ENCODE measurements around the gene MRM2. TPM values are rescaled to one million over a fixed set of nuclear protein-coding genes. Genes with fewer than 3 reads are reported as not detected.

The MRM2 gene
- total RNA-seq, 2 experiments from 2014 or later, result 45.1 to 52.3 TPM

- CTCF ChIA-PET (ENCODE audit: unreplicated experiment), result no interaction called here
Observed at GRCh38 chr7:2185715-2186114, 56.3 kb downstream of the MRM2 start.

More at GRCh38 chr7:2185715-2186114, 56.3 kb downstream of the MRM2 start:
- H3K4me2 ChIP-seq (ENCODE audit: low read length), result no peak overlapping the region
- no peak overlapping the region for H3K27ac ChIP-seq (ENCODE audit: low read depth, low read length, poor library complexity, severe bottlenecking)
- H3K4me1 ChIP-seq (ENCODE audit: insufficient read depth, low read length, poor library complexity, severe bottlenecking), result no peaks in the 10 kb centered on the region
- DNase-seq (ENCODE audit: low spot score), result no peak
- no peaks in the 10 kb centered on the region for H3K79me2 ChIP-seq (ENCODE audit: insufficient read depth, low read depth, low read length)
- 0 out of 2 replicates have a peak, but pooled peaks cover 14% of the 10 kb centered on the region for H3K9me3 ChIP-seq (ENCODE audit: low read length)
- intact Hi-C loops (cut with micrococcal nuclease; ENCODE audit: unreplicated experiment), result no loop called here
- H2AFZ ChIP-seq (ENCODE audit: low read length), result no peak overlapping the region
- H4K20me1 ChIP-seq (ENCODE audit: insufficient read depth, low read length), result no peaks in the 10 kb centered on the region
- H3K9me2 ChIP-seq (ENCODE audit: insufficient read depth, low read length), result no peaks in the 10 kb centered on the region
- H3K36me3 ChIP-seq (ENCODE audit: insufficient read depth, low read length), result peaks cover 65% of the 10 kb centered on the region
- no TSS peak for BruUV-seq (replicated peaks)
- no peak for TF ChIP-seq CTCF (conservative IDR thresholded peaks at IDR 0.05; ENCODE audit: low read length)
- no peak for TF ChIP-seq EZH2phosphoT487 (IDR thresholded peaks at IDR 0.05; ENCODE audit: borderline replicate concordance, low read depth, low read length)
- POLR2A ChIA-PET, result interaction anchor here (0.6 kb wide), 1 partner anchor 43 kb away, joined by 3 read pairs; no protein-coding TSS in a partner anchor
- no peak overlapping the region for H3K4me3 ChIP-seq (ENCODE audit: low read depth, low read length, poor library complexity, severe bottlenecking)

Small RNAs within 50 kb of the gene (microRNA-seq; reads per million reads assigned to microRNA genes)
- not detected for gene MIR6836 (ENCODE audit: borderline replicate concordance)

Other genes starting within 250 kb of the MRM2 start
- gene MAD1L1, start 9.3 kb downstream of the MRM2 start, total RNA-seq (2014; rRNA removed; shearing (Covaris generic)), result 65.3 and 125 TPM in 2 replicates
- 58.3 and 60.9 TPM in 2 replicates for gene MAD1L1, start 9.3 kb downstream of the MRM2 start, total RNA-seq (2022)
- gene NUDT1, start within 50 bp of the MRM2 start, total RNA-seq (2014; rRNA removed; shearing (Covaris generic)), result 117 and 124 TPM in 2 replicates
- 78.2 and 88.4 TPM in 2 replicates for gene NUDT1, start within 50 bp of the MRM2 start, total RNA-seq (2022)
- 4.3 and 12.1 TPM in 2 replicates for gene SNX8, start 72.2 kb upstream of the MRM2 start, total RNA-seq (2014; rRNA removed; shearing (Covaris generic))
- 42.0 and 50.2 TPM in 2 replicates for gene SNX8, start 72.2 kb upstream of the MRM2 start, total RNA-seq (2022)
- 181 and 241 TPM in 2 replicates for gene EIF3B, start 112.6 kb upstream of the MRM2 start, total RNA-seq (2014; rRNA removed; shearing (Covaris generic))
- gene EIF3B, start 112.6 kb upstream of the MRM2 start, total RNA-seq (2022), result 201 and 225 TPM in 2 replicates
- gene CHST12, start 161.4 kb upstream of the MRM2 start, total RNA-seq (2014; rRNA removed; shearing (Covaris generic)), result 3.1 and 3.9 TPM in 2 replicates
- gene CHST12, start 161.4 kb upstream of the MRM2 start, total RNA-seq (2022), result 41.2 and 43.4 TPM in 2 replicates
- gene GRIFIN, start 234.2 kb upstream of the MRM2 start, total RNA-seq (2014; rRNA removed; shearing (Covaris generic)), result not detected in 2 replicates
- not detected in 2 replicates for gene GRIFIN, start 234.2 kb upstream of the MRM2 start, total RNA-seq (2022)

Data from OCI-LY7 (cell line).